ENCODE measurements around the gene IL17A.
"Not testable (repeated sequence)": the region's sequence is repeated elsewhere in the genome, so short reads cannot be mapped to it uniquely, and the experiment has no call there.

IL17A gene

GRCh38 chr6:52164319-52165094, 21.7 kb upstream of the IL17A start:
- no peak for DNase-seq (ENCODE audit: low spot score)
- Histone ChIP-seq H3K4me3 (no peak overlapping the region), H3K27ac (no peak overlapping the region)
- no peak for TF ChIP-seq CTCF (IDR thresholded peaks at IDR 0.05)

GRCh38 chr6:52167267-52167666, 18.9 kb upstream of the IL17A start:
- Histone ChIP-seq H3K27ac (no peak overlapping the region), H3K4me3 (no peak overlapping the region)
- DNase-seq (ENCODE audit: low spot score): no peak
- TF ChIP-seq CTCF (IDR thresholded peaks at IDR 0.05): no peak

DNA sequence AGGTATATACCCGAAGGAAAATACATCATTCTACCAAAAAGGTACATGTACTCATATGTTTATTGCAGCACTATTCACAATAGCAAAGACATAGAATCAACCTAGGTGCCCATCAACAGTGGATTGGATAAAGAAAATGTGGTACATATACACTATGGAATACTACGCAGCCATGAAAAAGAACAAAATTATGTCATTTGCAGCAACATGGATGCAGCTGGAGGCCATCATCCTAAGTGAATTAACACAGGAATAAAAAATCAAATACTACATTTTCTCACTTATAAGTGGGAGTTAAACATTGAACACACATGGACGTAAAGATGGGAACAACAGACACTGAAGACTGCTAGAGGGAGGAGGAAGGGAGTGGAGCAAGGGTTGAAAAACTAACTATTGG, 17.8 kb upstream of the IL17A start:
- not testable (repeated sequence) for DNase-seq (ENCODE audit: low spot score); H3K27ac ChIP-seq; H3K4me3 ChIP-seq

GRCh38 chr6:52174118-52174517, 12.1 kb upstream of the IL17A start:
- no peak for TF ChIP-seq CTCF (IDR thresholded peaks at IDR 0.05)
- Histone ChIP-seq H3K4me3 (no peak overlapping the region), H3K27ac (no peak overlapping the region)
- DNase-seq (ENCODE audit: low spot score): no peak

DNA sequence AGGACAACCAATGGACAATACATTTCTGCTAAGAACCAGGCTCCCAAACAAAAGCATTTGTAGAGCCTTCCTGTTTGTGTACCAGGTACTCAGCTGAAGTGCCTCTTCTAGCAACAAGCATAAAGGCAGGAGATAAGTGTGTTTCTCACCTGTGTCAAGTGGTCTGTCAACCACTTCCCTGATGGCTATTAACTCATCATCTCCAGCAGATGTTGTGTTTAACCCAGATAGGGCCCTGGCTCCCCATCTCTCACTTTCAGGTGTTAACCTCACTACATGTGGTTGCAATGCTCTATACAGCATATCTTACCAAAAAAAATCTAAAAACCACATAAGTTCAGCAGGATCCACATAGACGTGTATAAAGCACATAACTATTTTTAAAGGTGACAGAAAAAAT, 9.6 kb upstream of the IL17A start:
- DNase-seq (ENCODE audit: low spot score): no peak
- TF ChIP-seq CTCF (IDR thresholded peaks at IDR 0.05): no peak
- Histone ChIP-seq H3K4me3 (no peak overlapping the region), H3K27ac (no peak overlapping the region)

GRCh38 chr6:52177961-52178360, 8.2 kb upstream of the IL17A start:
- no peak for DNase-seq (ENCODE audit: low spot score)
- no peak for TF ChIP-seq CTCF (IDR thresholded peaks at IDR 0.05)
- Histone ChIP-seq H3K4me3 (no peak overlapping the region), H3K27ac (no peak overlapping the region)

GRCh38 chr6:52180787-52181558, 5.2 kb upstream of the IL17A start:
- no peak for TF ChIP-seq CTCF (IDR thresholded peaks at IDR 0.05)
- no peak overlapping the region for H3K27ac ChIP-seq
- no peak overlapping the region for H3K4me3 ChIP-seq
- no peak for DNase-seq (ENCODE audit: low spot score)
